Kidney capillary endothelial cell (primary cell): ENCODE results near the gene KIF26B.

Experiments used
- DNase-seq: peaks from one replicate; pipeline ENCODE4 v3.0.0-alpha.2; 2018; ENCODE audit warnings: low spot score

KIF26B gene

GRCh38 chr1:245599371-245600174 lies 444.8 kb downstream of the KIF26B start:
- no peak for DNase-seq

DNA sequence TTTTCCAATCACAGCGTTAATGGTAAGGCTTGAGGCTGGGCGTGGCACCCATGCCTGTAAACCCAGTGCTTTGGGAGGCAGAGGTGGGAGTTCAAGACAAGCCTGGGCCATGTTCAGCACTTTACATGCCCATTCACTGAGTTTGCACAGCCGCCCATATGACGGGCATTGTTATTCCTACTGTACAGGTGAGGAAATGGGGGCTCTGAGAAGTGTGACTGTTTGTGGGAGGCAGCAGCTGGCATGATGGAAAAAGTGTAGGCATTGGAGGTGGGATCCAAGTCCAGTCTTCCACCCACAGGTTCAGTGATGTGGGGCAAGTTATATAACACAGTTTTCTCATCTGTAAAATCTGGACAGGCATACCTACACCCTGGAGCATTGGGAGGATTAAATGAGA lies 445.9 kb downstream of the KIF26B start:
- no peak for DNase-seq

DNA sequence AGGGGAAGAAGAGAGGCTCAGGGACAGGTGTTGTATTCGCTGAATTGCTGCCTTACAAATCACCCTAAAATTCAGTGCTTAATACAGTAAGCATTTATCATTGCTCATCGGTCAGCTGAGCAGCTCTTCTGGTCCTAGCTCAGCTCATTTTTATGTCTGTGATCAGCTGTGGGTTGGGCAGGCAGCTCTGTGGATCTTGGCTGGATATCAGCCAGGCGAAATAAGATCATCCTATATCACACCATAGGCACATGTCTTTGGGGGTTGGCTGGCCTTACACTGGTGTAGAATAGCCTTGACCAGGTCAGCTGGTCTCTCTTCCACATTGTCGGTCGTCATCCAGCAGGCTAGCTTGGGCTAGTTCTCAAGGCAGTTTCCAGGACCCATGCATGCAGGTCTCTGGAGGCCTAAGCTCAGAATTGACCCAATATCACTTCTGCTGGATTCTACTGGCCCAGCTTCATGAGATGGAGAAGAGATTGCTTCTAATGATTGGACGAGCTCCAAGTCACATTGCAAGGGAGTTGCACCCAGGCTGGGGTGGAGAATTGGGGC lies 448.6 kb downstream of the KIF26B start:
- DNase-seq: no peak

DNA sequence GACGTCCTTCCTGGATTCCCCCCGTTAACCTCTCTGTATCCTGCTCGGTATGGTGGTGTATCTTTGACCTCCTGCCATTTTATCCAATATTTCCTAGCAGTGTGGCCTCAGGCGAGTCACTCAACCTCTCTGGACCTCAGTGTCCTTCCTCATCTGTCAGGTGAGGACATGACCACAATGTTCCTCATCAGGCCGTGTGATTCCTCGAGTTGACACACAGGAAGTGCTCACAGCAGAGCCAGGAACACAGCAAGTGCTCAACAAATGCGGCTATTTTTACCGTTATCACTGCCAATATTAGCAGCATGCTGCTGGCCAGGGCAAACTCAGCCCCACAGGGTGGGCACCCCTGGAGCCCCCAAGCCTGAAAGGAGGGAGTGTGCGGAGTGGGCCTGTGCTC lies 450.2 kb downstream of the KIF26B start:
- peak; percentile 56 for DNase-seq

GRCh38 chr1:245605480-245606156 lies 450.8 kb downstream of the KIF26B start:
- DNase-seq: no peak

- no peak for DNase-seq
Observed at GRCh38 chr1:245606157-245606725, 451.5 kb downstream of the KIF26B start.

GRCh38 chr1:245608271-245608670 lies 453.5 kb downstream of the KIF26B start:
- DNase-seq: no peak

- DNase-seq: no peak
Observed at GRCh38 chr1:245609354-245610150, 454.8 kb downstream of the KIF26B start.

DNA sequence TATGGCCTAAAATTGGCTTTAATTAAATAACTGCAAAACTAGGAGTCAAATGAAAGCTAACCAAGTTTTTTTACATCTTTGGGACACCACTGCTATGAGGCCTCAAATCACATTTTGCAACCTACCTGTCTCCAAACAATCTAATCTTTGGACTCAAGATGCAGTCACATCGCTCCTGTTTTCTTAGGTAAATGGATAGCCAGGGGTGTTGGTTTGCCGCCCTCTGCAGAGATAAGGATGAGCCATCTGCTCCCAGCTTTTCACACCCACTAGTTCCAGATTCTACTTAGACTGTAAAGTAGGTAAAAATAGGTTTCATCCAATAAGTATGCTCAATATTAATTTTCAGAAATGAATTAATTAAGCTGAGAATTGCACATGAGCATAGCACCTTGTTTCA lies 456.5 kb downstream of the KIF26B start:
- DNase-seq: no peak

GRCh38 chr1:245614476-245614875 lies 459.7 kb downstream of the KIF26B start:
- DNase-seq: no peak

- DNase-seq: no peak
Observed at GRCh38 chr1:245615001-245615400, 460.2 kb downstream of the KIF26B start.

DNA sequence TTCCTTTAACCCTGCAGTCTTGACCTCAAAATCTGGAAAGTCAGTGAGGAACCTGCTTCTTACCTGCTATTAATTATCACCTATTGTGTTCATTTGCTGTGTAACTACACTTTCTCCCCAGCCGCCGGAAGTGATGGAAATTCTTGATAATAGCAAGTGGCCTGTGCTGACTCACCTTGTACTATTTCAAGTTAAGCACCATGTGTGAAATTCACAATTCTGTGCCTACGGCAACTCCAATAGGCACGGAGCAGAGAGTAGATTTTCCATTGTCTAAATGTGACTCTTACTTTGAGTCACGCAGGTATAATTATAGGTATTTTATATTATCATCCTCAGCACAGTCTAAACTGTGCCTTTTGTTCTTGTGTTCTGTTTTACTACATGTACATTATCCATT lies 466.8 kb downstream of the KIF26B start:
- DNase-seq: no peak

GRCh38 chr1:245622332-245623014 lies 467.7 kb downstream of the KIF26B start:
- no peak for DNase-seq

GRCh38 chr1:245641384-245641783 lies 486.6 kb downstream of the KIF26B start:
- no peak for DNase-seq

- DNase-seq: no peak
Observed at GRCh38 chr1:245645406-245645805, 490.6 kb downstream of the KIF26B start.

DNA sequence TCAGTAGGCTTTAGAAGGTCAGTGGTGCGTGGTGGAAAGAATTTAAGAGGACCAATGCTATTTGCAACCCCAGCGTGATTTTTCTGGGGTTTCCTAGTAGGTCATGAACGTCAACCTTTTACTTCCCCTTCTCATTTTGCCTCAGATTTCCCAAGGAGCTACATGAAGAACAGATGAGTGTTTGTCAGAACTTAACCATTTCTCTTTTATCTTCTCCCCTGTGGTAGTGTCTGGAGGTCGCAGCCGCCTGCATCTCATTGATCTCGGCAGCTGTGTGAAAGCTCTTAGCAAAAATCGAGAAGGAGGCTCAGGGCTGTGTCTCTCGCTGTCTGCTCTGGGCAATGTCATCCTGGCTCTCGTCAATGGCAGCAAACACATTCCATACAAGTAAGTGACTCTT lies 491.1 kb downstream of the KIF26B start:
- DNase-seq: no peak

DNA sequence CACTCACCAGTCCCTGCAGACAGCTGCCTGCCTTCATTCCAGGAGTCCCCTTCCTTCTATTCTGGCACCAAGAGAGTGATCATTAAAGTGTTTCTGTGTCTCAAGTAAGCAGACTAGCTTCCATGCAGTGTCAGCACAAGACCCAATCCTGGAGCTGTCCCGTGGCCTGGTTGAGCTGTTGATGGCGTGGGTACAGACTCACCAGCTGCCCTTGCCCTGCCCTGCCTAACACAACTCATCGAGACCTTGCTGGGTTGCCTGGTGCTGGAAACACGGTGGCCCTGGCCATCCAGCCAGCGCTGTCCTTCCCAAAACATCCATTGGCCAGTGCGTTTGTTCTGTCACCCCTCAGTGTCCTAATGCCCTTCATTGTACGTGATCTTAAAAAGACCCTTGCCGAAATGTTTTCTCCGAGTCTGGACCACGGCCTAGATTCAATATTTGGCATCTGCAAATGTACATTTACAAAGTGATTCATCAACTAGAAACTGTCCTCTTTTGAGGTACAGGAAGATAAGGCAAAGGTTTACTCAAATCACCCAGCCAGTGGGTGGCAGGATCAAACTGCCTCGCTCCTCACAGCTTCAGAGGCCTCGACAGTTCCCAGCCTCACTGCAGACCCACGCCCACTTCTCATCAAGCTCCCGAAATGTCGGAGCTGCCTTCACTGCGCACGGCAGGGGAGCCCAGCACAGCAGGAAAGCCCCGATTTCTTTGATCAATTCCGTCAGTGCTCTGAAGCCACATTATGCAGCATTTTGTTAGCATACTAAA lies 494.2 kb downstream of the KIF26B start:
- no peak for DNase-seq

- DNase-seq: no peak
Observed at GRCh38 chr1:245649666-245650065, 494.9 kb downstream of the KIF26B start.

DNA sequence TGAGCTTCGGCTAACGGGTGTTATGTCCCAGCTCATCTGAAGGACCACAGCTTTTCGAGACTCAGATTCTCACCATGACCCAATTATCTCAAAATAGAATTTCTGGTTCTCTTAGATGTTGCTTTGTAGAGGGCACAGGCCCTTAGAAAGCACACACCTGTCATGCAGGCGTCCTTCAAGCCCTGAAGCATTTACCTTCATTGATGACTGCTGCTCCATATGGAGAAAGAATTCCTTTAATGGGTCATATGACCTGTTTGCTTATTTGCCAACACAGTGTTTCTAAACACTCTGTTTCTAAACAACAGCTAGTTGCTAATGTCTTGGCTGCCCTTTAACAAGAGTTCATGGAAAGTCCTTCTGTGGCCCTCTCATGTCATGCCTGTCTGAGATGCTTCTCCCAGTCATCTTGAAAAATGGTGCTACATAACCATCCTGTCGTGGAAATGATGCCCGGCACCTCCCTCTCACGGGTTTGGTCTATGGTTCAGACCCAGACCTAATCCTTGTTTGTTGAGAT lies 495.7 kb downstream of the KIF26B start:
- no peak for DNase-seq

GRCh38 chr1:245651093-245651492 lies 496.3 kb downstream of the KIF26B start:
- DNase-seq: no peak

DNA sequence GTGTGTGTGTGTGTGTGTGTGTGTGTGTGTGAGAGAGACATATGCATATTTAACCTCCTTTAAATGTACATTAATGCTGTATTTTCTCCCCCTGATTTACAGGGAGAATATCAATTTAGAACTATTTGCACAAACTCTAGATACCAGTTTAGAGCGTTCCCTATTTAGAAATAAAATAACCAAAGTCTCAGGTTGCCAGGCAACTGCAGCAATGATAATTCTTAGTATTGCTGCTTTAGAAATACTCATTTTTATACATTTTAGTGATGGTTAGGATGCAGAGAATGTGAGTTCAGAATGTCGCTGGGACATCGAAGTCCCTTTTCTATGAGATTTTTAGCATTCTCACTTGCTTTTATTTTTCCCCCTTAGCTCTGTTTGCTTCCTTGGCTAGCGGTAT lies 497.3 kb downstream of the KIF26B start:
- DNase-seq: no peak
